Hepatocyte (in vitro differentiated cells): Measurements from ENCODE around the gene INPP5B.

Source experiments
- CTCF ChIP-seq: fragments of 200-600 bp; sonication (generic); IDR thresholded peaks from 2 replicates; pipeline ENCODE4 v1.5.1; 2016; ENCODE audit warnings: antibody characterized with exemption, mild to moderate bottlenecking; ENCODE audit not compliant: poor library complexity
- EZH2phosphoT487 ChIP-seq: fragments of 200-600 bp; sonication (generic); IDR thresholded peaks from one replicate; pipeline ENCODE4 v1.6.1; 2018; ENCODE audit warnings: antibody characterized with exemption, mild to moderate bottlenecking, low read depth, moderate library complexity; ENCODE audit not compliant: unreplicated experiment, severe bottlenecking

DNA sequence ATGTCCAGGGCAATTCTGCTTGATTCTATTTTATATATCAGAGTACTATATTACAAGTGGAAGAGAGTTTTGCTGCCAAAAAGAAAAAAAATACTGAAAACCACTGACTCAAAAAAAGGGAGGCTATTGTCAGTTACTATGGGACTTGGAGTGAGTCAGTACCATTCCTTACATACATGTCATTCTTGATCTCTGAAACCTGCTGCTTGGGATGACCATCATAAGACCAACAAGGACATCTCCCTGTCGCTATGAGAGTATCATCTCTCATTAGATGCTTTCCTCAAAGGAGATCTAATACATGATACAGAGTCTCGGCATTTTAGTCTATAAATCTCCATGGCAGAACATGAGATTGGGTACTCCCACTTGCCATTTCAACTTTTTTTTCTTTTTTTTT lies 11.8 kb upstream of the INPP5B start:
- TF ChIP-seq EZH2phosphoT487 (no peak), CTCF (no peak)
